CD14-positive monocyte (primary cell): ENCODE measurements around the gene RAF1. TPM values are rescaled to one million over a fixed set of nuclear protein-coding genes. Genes with fewer than 3 reads are reported as not detected.
"Not testable (repeated sequence)": the region's sequence is repeated elsewhere in the genome, so short reads cannot be mapped to it uniquely, and the experiment has no call there.

Source experiments
- DNase-seq, 3 donors: peaks; one replicate each; pipeline ENCODE4 v3.0.0-alpha.2; 2011 to 2022
- H2AFZ ChIP-seq: 2 replicates; pipeline ENCODE4 v1.6.0; 2012; ENCODE audit warnings: mild to moderate bottlenecking, low read depth, low read length, inconsistent platforms; ENCODE audit not compliant: insufficient read depth, poor library complexity, severe bottlenecking
- H3K27ac ChIP-seq, 2 donors: 1 replicate in 1 of 2; 2 replicates in 1 of 2; pipeline ENCODE4 v1.5.1; 2012 to 2013; ENCODE audit warnings: low read length in 2 of 2, control low read depth in 1 of 2, inconsistent platforms in 1 of 2, low read depth in 1 of 2, mild to moderate bottlenecking in 1 of 2
- H3K27me3 ChIP-seq, 2 donors: one replicate each; pipeline versions ENCODE4 v1.6.0 to v1.6.1; 2011 to 2013; ENCODE audit warnings: low read length in 2 of 2; ENCODE audit not compliant: control insufficient read depth in 2 of 2, insufficient read depth in 2 of 2
- H3K36me3 ChIP-seq, 2 donors: replicated peaks in 1 of 2; 1 replicate in 1 of 2; 2 replicates in 1 of 2; pipeline versions ENCODE4 v1.5.1 to v1.6.1; 2012 to 2013; ENCODE audit warnings: low read length in 2 of 2, control low read depth in 1 of 2, inconsistent platforms in 1 of 2, mild to moderate bottlenecking in 1 of 2; ENCODE audit not compliant: insufficient read depth in 2 of 2, control insufficient read depth in 1 of 2
- H3K4me1 ChIP-seq, 2 donors: 1 replicate in 1 of 2; 2 replicates in 1 of 2; pipeline versions ENCODE4 v1.5.1 to v1.6.1; 2012 to 2013; ENCODE audit warnings: low read length in 2 of 2, control low read depth in 1 of 2, inconsistent platforms in 1 of 2, mild to moderate bottlenecking in 1 of 2, moderate library complexity in 1 of 2; ENCODE audit not compliant: insufficient read depth in 2 of 2, control insufficient read depth in 1 of 2
- H3K4me2 ChIP-seq: replicated peaks from 2 replicates; pipeline ENCODE3; 2012; ENCODE audit warnings: low read length, moderate library complexity, mild to moderate bottlenecking; ENCODE audit not compliant: poor library complexity, severe bottlenecking; ENCODE audit errors: extremely low read depth
- H3K4me3 ChIP-seq, 3 experiments: fragments of 200-600 bp in 1 of 3; sonication (generic) in 1 of 3; replicated peaks in 1 of 3; 1 replicate in 2 of 3; 2 replicates in 1 of 3; pipeline ENCODE4 v1.5.1; 2011 to 2013; ENCODE audit warnings: low read length in 3 of 3, mild to moderate bottlenecking in 3 of 3, control low read depth in 2 of 3, low read depth in 2 of 3, inconsistent platforms in 1 of 3, moderate library complexity in 1 of 3
- H3K79me2 ChIP-seq: 2 replicates; pipeline ENCODE4 v1.6.0; 2012; ENCODE audit warnings: mild to moderate bottlenecking, control low read depth, inconsistent platforms, low read length, moderate library complexity; ENCODE audit not compliant: insufficient read depth
- H3K9ac ChIP-seq: 2 replicates; pipeline ENCODE4 v1.6.0; 2017; ENCODE audit warnings: low read length, mild to moderate bottlenecking; ENCODE audit not compliant: insufficient read depth, poor library complexity, severe bottlenecking
- H3K9me3 ChIP-seq, 2 donors: replicated peaks in 1 of 2; 1 replicate in 1 of 2; 2 replicates in 1 of 2; pipeline versions ENCODE4 v1.5.1 to v1.6.1; 2012 to 2013; ENCODE audit warnings: low read length in 2 of 2, control low read depth in 1 of 2; ENCODE audit not compliant: control insufficient read depth in 1 of 2, insufficient read depth in 1 of 2
- H4K20me1 ChIP-seq: 2 replicates; pipeline ENCODE4 v1.6.0; 2012; ENCODE audit warnings: mild to moderate bottlenecking, low read length, control low read depth, moderate library complexity; ENCODE audit not compliant: insufficient read depth
- H3K27ac Mint-ChIP-seq, 7 donors: one replicate each; pipeline ENCODE4 v1.8.0; 2020; ENCODE audit warnings: mild to moderate bottlenecking in 7 of 7, mixed read lengths in 7 of 7, moderate library complexity in 6 of 7, inconsistent platforms in 2 of 7
- H3K27me3 Mint-ChIP-seq, 3 donors: one replicate each; pipeline ENCODE4 v1.8.0; 2021 to 2022; ENCODE audit warnings: low read depth in 3 of 3, mild to moderate bottlenecking in 3 of 3, mixed read lengths in 3 of 3, moderate library complexity in 3 of 3, inconsistent platforms in 1 of 3
- H3K36me3 Mint-ChIP-seq, 2 donors: one replicate each; pipeline ENCODE4 v1.8.0; 2020; ENCODE audit warnings: mixed read lengths in 2 of 2, inconsistent platforms in 1 of 2, mild to moderate bottlenecking in 1 of 2
- H3K4me1 Mint-ChIP-seq: one replicate; pipeline ENCODE4 v1.8.0; 2020; ENCODE audit warnings: mild to moderate bottlenecking, mixed read lengths
- H3K4me3 Mint-ChIP-seq, 2 donors: one replicate each; pipeline ENCODE4 v1.8.0; 2020; ENCODE audit warnings: mild to moderate bottlenecking in 2 of 2, mixed read lengths in 2 of 2, moderate library complexity in 1 of 2
- H3K9me3 Mint-ChIP-seq, 7 donors: one replicate each; pipeline ENCODE4 v1.8.0; 2020 to 2022; ENCODE audit warnings: mixed read lengths in 7 of 7, mild to moderate bottlenecking in 6 of 7, moderate library complexity in 6 of 7, inconsistent platforms in 2 of 7
- WGBS: methylation state at CpG from one replicate; pipeline ENCODE4 v1.1.5; 2013; ENCODE audit warnings: missing lambda C conversion rate; ENCODE audit not compliant: insufficient coverage; 5-methylcytosine and 5-hydroxymethylcytosine counted together
- intact Hi-C, 2 donors: fragments of 100-400 bp; cut with micrococcal nuclease; formaldehyde crosslinking; loops; one replicate each; pipeline versions ENCODE4 v1.15.0 to v1.15.1; 2023
- polyA plus RNA-seq, 3 donors: library from polyadenylated mRNA; depleted of rRNA in 1 of 3; unstranded in 2 of 3; stranded (reverse) in 1 of 3; fragments of 300-500 nt in 2 of 3; fragments of >200 nt in 1 of 3; fragmentation: Illumina TruSeq in 2 of 3; gene quantifications; 1 replicate in 2 of 3; 2 replicates in 1 of 3; pipeline ENCODE4 v1.2.3, GENCODE V29; 2012 to 2021
- TF ChIP-seq, protein P1 (sequence below): fragments of 200-600 bp; IDR thresholded peaks from one replicate; pipeline ENCODE4 v1.8.0; 2022; ENCODE audit warnings: antibody characterized with exemption, mild to moderate bottlenecking

Gene RAF1
- polyA plus RNA-seq, 3 donors: 73.0 to 181 (median 79.5) TPM

GRCh38 chr3:12661926-12662592 is 1.9 kb downstream of the RAF1 start:
- Histone ChIP-seq H3K36me3 (no peaks in the 10 kb centered on the region), H3K4me2 (peak overlapping the region; percentile 99), H3K4me3 (peak overlapping the region; percentile 72 to 95 (median 91)), H2AFZ (peak overlapping the region; percentile 81), H3K4me1 (peaks cover 31 to 57% of the 10 kb centered on the region in 2 donors), H3K27ac (peak overlapping the region; percentile 96), H3K9me3 (no peaks in the 10 kb centered on the region), H3K9ac (peak overlapping the region; percentile 100), H4K20me1 (peaks cover 47% of the 10 kb centered on the region), H3K27me3 (no peaks in the 10 kb centered on the region), H3K79me2 (peaks cover 70% of the 10 kb centered on the region)
- H3K9me3 Mint-ChIP-seq: no peaks in the 10 kb centered on the region
- H3K27ac Mint-ChIP-seq: peak overlapping the region; percentile 88 to 99 (median 99)
- H3K4me3 Mint-ChIP-seq: peak overlapping the region; percentile 95 to 97
- H3K4me1 Mint-ChIP-seq: peaks cover 52% of the 10 kb centered on the region
- 33% methylated on average over 1 of the region's 5 CpGs for WGBS
- TF ChIP-seq, protein P1, sequence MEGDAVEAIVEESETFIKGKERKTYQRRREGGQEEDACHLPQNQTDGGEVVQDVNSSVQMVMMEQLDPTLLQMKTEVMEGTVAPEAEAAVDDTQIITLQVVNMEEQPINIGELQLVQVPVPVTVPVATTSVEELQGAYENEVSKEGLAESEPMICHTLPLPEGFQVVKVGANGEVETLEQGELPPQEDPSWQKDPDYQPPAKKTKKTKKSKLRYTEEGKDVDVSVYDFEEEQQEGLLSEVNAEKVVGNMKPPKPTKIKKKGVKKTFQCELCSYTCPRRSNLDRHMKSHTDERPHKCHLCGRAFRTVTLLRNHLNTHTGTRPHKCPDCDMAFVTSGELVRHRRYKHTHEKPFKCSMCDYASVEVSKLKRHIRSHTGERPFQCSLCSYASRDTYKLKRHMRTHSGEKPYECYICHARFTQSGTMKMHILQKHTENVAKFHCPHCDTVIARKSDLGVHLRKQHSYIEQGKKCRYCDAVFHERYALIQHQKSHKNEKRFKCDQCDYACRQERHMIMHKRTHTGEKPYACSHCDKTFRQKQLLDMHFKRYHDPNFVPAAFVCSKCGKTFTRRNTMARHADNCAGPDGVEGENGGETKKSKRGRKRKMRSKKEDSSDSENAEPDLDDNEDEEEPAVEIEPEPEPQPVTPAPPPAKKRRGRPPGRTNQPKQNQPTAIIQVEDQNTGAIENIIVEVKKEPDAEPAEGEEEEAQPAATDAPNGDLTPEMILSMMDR: no peak
- DNase-seq: no peak
- H3K36me3 Mint-ChIP-seq: peaks cover 4 to 8% of the 10 kb centered on the region in 2 donors
- intact Hi-C loops: loop anchor here (2.0 to 5.0 kb wide), 4 partner anchors 13 to 105 kb away; partner anchors contain the start of gene MKRN2 (in 1 of the 2)
- H3K27me3 Mint-ChIP-seq: peaks cover 0 to under 1% (median 0%) of the 10 kb centered on the region in 3 donors

GRCh38 chr3:12661375-12661774 is 2.5 kb downstream of the RAF1 start:
- Histone ChIP-seq H3K4me1 (peaks cover 37 to 64% of the 10 kb centered on the region in 2 donors), H4K20me1 (peaks cover 54% of the 10 kb centered on the region), H3K79me2 (peaks cover 77% of the 10 kb centered on the region)
- WGBS: no CpG with 5 or more reads among the region's 13 CpGs
- intact Hi-C loops: loop anchor here (5.0 kb wide), 2 partner anchors 61 to 104 kb away; partner anchors contain the start of gene MKRN2 (in 1 of the 2)
- not testable (repeated sequence) for H3K9ac ChIP-seq, H3K9me3 ChIP-seq, H3K27me3 Mint-ChIP-seq, H2AFZ ChIP-seq, H3K27ac ChIP-seq, H3K36me3 ChIP-seq, H3K4me3 ChIP-seq, H3K4me2 ChIP-seq, H3K4me3 Mint-ChIP-seq, DNase-seq, H3K36me3 Mint-ChIP-seq, H3K27me3 ChIP-seq, H3K9me3 Mint-ChIP-seq
- Mint-ChIP-seq H3K27ac (peak overlapping the region in 3 of 7 donors; percentile 46 to 63 (median 48)), H3K4me1 (peaks cover 59% of the 10 kb centered on the region)
